ENCODE measurements around the gene GBGT1.

GRCh38 chr9:133115604-133116345, 47.9 kb downstream of the GBGT1 start:
- TF ChIP-seq POLR2AphosphoS5 (IDR thresholded peaks at IDR 0.05; ENCODE audit: low read depth) (no peak), CTCF (conservative IDR thresholded peaks at IDR 0.05; ENCODE audit: low read depth in 2 of 2) (no peak), EZH2phosphoT487 (IDR thresholded peaks at IDR 0.05; ENCODE audit: unreplicated experiment) (no peak), EZH2 (IDR thresholded peaks at IDR 0.05; ENCODE audit: low read depth, unreplicated experiment) (no peak), ZNF114 (CRISPR knock-in tag; IDR thresholded peaks at IDR 0.05) (no peak), REST (IDR thresholded peaks at IDR 0.05; ENCODE audit: unreplicated experiment) (no peak), JUNB (IDR thresholded peaks at IDR 0.05; ENCODE audit: unreplicated experiment) (no peak), CREB1 (CRISPR knock-in tag; IDR thresholded peaks at IDR 0.05; ENCODE audit: low read depth) (no peak), STAT1 (IDR thresholded peaks at IDR 0.05; ENCODE audit: unreplicated experiment) (no peak), ETS1 (IDR thresholded peaks at IDR 0.05) (no peak), NANOG (IDR thresholded peaks at IDR 0.05; ENCODE audit: borderline replicate concordance) (no peak), ZNF331 (CRISPR knock-in tag; IDR thresholded peaks at IDR 0.05; ENCODE audit: low read depth) (no peak), ZNF462 (CRISPR knock-in tag; IDR thresholded peaks at IDR 0.05) (no peak)

All from GM23338 (cell line).